Activated T-cell treated with anti-CD3 and anti-CD28 coated beads, Interleukin-2, amount 50 U/mL, for 72 hours (primary cell): ENCODE measurements around the gene GAREM1. TPM values are rescaled to one million over a fixed set of nuclear protein-coding genes. Genes with fewer than 3 reads are reported as not detected.

Experiments used
- ATAC-seq, 2 donors: fragments of 150-1000 bp; cut with Tn5 transposase; replicated peaks in 1 of 2; 2 replicates each; pipeline ENCODE4 v1.10.0; 2021; ENCODE audit warnings: moderate library complexity in 2 of 2, mild to moderate bottlenecking in 1 of 2
- DNase-seq, 2 donors: peaks; one replicate each; pipeline ENCODE4 v3.0.0; 2021 to 2022; ENCODE audit warnings: mixed read lengths in 1 of 2
- H3K27ac Mint-ChIP-seq: one replicate; pipeline ENCODE4 v1.8.0; 2022; ENCODE audit warnings: mild to moderate bottlenecking, moderate library complexity, mixed read lengths
- H3K27me3 Mint-ChIP-seq: one replicate; pipeline ENCODE4 v1.8.0; 2022; ENCODE audit warnings: low read depth, mixed read lengths
- H3K36me3 Mint-ChIP-seq, 2 donors: one replicate each; pipeline ENCODE4 v1.8.0; 2022; ENCODE audit warnings: mixed read lengths in 2 of 2, mild to moderate bottlenecking in 1 of 2; ENCODE audit not compliant: insufficient read depth in 2 of 2
- H3K4me1 Mint-ChIP-seq: one replicate; pipeline ENCODE4 v1.8.0; 2022; ENCODE audit warnings: low read depth, mixed read lengths
- H3K4me3 Mint-ChIP-seq, 2 donors: one replicate each; pipeline ENCODE4 v1.8.0; 2022; ENCODE audit warnings: mild to moderate bottlenecking in 2 of 2, mixed read lengths in 2 of 2, moderate library complexity in 2 of 2
- H3K9me3 Mint-ChIP-seq, 2 donors: one replicate each; pipeline ENCODE4 v1.8.0; 2022; ENCODE audit warnings: mixed read lengths in 2 of 2
- total RNA-seq, 2 donors: library from RNA; stranded (reverse); gene quantifications; one replicate each; pipeline ENCODE4 v1.2.3, GENCODE V29; 2022

Gene GAREM1
- total RNA-seq, 2 donors from 2014 or later = 0.19 to 0.39 TPM

GRCh38 chr18:32473325-32473724, 2.6 kb upstream of the GAREM1 start:
- DNase-seq (no peak), ATAC-seq (no peak)
- Mint-ChIP-seq H3K4me3 (no peak overlapping the region), H3K27ac (no peak overlapping the region), H3K4me1 (peaks cover 16% of the 10 kb centered on the region), H3K36me3 (no peaks in the 10 kb centered on the region), H3K27me3 (peaks cover 49% of the 10 kb centered on the region), H3K9me3 (no peaks in the 10 kb centered on the region)

DNA sequence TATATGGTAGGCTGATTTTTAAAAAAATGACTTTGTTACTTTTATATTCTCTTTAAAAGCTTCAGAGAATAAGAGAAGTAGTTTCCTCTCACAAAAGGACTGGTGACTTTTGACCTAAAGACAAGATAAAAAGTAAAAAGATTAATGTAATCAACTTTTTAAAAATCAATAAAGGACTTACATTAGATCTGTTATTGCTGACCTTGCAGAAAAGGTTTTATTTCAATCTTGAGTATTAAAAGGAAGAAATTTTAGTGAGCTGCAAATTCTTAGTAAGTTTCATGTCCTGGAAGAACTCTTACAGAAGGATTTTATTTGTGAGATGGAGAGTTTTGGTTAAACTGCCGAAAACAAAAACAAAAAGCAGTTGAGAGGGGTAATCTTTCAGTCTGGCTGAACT, 2.2 kb upstream of the GAREM1 start:
- Mint-ChIP-seq H3K36me3 (no peaks in the 10 kb centered on the region), H3K27me3 (peaks cover 54% of the 10 kb centered on the region), H3K27ac (no peak overlapping the region), H3K4me1 (peaks cover 18% of the 10 kb centered on the region), H3K9me3 (no peaks in the 10 kb centered on the region), H3K4me3 (no peak overlapping the region)
- ATAC-seq (no peak), DNase-seq (no peak)

DNA sequence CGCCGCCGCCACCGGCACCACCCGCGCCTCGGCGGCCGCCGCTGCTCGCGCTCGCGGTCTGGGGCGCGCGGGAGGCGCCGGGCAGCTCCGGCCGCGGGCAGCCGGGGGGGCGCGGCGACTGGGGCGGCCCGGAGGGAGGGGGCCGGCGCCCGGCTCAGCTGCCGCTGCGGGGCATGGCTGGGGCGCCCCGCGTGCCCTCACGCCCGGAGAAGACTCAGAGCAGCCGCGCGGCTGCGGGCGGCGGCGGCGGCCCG, 295 bp downstream of the GAREM1 start:
- Mint-ChIP-seq H3K9me3 (no peaks in the 10 kb centered on the region), H3K4me1 (peaks cover 18% of the 10 kb centered on the region), H3K27ac (no peak overlapping the region), H3K27me3 (peaks cover 64% of the 10 kb centered on the region), H3K36me3 (no peaks in the 10 kb centered on the region), H3K4me3 (peak overlapping the region; percentile 79 to 80)
- no peak for DNase-seq
- no peak for ATAC-seq

DNA sequence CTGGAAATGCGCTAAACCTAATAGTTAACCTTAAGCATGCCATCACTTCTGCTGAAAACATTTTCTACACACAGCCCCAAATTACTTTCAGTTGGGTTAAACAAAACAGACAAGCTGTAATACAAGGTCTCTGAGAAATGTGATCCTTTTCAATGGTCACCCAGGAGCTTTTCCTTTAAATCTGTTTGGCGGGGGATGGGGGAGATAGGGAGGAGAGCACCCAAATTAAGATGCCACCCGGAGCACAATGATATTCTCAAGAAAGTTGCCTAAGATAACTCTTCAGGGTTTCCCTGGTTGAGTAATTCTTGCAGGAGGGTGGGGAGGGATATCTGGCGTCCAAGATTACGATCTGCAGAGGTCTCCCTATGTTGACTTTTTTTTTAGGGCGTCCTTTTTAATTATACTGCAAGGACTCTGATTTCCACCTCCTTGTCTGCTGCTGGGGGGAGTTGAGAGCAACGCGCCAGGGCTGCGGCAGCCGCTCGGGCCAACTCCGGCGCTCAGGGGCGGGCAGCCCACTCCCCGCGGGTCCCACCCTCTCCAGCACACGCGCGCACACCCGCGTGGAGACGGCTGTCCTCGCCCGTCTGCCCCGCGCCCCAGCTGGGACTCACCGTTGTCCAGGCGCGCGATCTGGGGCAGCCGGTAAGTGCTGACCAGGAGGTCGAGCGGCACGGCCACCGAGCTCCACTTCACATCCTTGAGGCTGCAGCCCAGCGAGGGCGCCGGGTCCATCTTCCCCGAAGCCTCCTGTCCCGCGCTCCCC, 807 bp downstream of the GAREM1 start:
- Mint-ChIP-seq H3K27me3 (peaks cover 69% of the 10 kb centered on the region), H3K4me1 (peaks cover 18% of the 10 kb centered on the region), H3K36me3 (no peaks in the 10 kb centered on the region), H3K4me3 (peak overlapping the region; percentile 58 to 79), H3K27ac (no peak overlapping the region), H3K9me3 (no peaks in the 10 kb centered on the region)
- DNase-seq (peak; percentile 12 to 14), ATAC-seq (peak in 1 of 2 donors; percentile 1)

GRCh38 chr18:32469190-32469651, 1.5 kb downstream of the GAREM1 start:
- H3K9me3 Mint-ChIP-seq = no peaks in the 10 kb centered on the region
- ATAC-seq = peak in 1 of 2 donors; percentile 31
- H3K4me3 Mint-ChIP-seq = peak overlapping the region; percentile 58 to 79
- H3K4me1 Mint-ChIP-seq = peaks cover 18% of the 10 kb centered on the region
- peak; percentile 7 to 14 for DNase-seq
- no peak overlapping the region for H3K27ac Mint-ChIP-seq
- H3K36me3 Mint-ChIP-seq = no peaks in the 10 kb centered on the region
- peaks cover 76% of the 10 kb centered on the region for H3K27me3 Mint-ChIP-seq

DNA sequence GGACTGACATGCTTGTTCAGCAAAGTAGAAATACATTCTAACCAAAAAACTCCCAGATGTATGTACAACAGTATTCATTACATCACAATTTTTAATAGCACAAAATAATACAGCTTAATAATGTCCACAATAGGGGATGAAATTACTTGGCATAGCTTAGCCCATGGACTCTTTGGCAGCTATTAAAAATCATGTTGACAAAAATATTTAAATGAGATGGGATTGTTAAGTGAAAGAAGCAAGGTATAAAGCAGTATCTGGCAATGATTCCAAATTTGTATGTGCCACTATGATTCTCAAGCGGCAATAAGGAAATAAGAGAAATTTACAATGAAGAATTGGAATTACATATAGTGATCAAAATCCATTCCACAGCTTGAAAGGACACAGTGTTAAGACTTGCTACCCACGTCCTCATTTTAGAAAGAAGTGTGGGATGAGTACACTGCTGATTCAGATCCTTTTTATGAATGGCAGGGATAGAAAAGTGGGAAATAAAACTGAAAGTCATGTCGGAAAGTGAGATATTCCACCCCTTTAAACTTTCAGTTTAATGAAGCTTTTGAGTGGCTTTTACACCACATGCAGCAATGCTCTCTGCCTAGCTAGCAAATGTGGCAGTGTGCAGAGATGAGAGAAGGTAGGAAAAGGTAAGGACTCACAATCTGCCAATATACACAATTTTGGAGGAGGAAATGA, 2.4 kb downstream of the GAREM1 start:
- peaks cover 18% of the 10 kb centered on the region for H3K4me1 Mint-ChIP-seq
- ATAC-seq (no peak), DNase-seq (no peak)
- no peak overlapping the region for H3K27ac Mint-ChIP-seq
- H3K36me3 Mint-ChIP-seq = no peaks in the 10 kb centered on the region
- peak overlapping the region in 1 of 2 donors; percentile 43 for H3K4me3 Mint-ChIP-seq
- no peaks in the 10 kb centered on the region for H3K9me3 Mint-ChIP-seq
- H3K27me3 Mint-ChIP-seq = peaks cover 70% of the 10 kb centered on the region

DNA sequence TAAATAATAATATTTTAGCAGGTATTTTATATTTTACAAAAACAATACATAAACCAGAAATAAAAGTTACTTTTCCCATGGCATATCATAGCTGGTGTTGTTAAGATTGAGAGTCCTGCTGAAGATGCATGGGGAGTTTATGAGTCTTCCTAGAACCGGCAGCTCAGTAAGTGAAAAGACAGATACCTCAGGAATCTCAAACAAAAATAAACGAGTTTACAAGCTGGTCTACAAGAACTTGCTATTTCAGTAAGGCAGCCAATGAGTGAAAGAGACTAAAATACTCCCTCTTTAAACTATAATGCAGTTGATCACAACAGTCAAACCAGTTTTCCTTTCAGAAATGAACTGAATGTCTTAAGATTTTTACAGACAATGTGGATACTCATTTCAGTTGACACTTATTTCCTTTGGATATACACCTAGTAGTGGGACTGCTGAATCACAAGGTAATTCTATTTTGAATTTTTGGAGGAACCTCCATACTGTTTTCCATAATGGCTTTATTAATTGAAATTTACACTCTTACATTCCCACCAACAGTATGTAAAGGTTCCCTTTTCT, 8.9 kb downstream of the GAREM1 start:
- Mint-ChIP-seq H3K4me3 (no peak overlapping the region), H3K27ac (no peak overlapping the region), H3K36me3 (no peaks in the 10 kb centered on the region), H3K27me3 (peaks cover 48% of the 10 kb centered on the region), H3K9me3 (no peaks in the 10 kb centered on the region), H3K4me1 (no peaks in the 10 kb centered on the region)
- DNase-seq (no peak), ATAC-seq (no peak)

DNA sequence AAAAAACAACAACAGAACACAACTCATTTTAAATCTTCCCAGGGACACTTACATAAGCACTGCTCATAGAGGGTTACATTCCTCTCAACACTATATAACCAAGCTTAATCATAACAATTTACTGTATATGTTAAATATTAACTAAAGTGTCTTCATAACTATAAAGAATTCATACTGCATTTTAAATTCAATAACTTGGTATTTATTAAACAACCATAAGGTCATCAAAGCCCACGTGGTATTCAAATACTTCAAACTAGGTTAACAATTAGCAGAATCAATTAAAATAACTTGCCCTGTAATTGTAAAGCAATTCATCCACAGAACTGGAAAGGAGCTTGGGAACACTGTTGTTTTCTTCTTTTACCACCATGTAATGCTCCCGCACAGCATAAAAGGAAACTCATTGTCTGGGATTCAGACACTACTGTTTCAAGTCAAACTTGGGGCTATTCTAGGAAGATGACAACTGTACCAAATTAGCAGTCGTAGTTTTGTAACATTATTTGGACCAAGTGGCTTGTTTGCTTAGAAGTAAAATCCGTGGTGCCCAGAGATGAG, 10.4 kb downstream of the GAREM1 start:
- Mint-ChIP-seq H3K27me3 (peaks cover 54% of the 10 kb centered on the region), H3K27ac (no peak overlapping the region), H3K4me1 (no peaks in the 10 kb centered on the region), H3K9me3 (no peaks in the 10 kb centered on the region), H3K36me3 (no peaks in the 10 kb centered on the region), H3K4me3 (no peak overlapping the region)
- ATAC-seq (no peak), DNase-seq (no peak)

GRCh38 chr18:32459361-32460101, 11.2 kb downstream of the GAREM1 start:
- Mint-ChIP-seq H3K27ac (no peak overlapping the region), H3K9me3 (no peaks in the 10 kb centered on the region), H3K36me3 (no peaks in the 10 kb centered on the region), H3K4me1 (no peaks in the 10 kb centered on the region), H3K4me3 (no peak overlapping the region), H3K27me3 (peaks cover 54% of the 10 kb centered on the region)
- ATAC-seq (no peak), DNase-seq (no peak)

GRCh38 chr18:32455361-32455760, 15.3 kb downstream of the GAREM1 start:
- Mint-ChIP-seq H3K9me3 (no peaks in the 10 kb centered on the region), H3K4me3 (no peak overlapping the region), H3K27ac (no peak overlapping the region), H3K36me3 (no peaks in the 10 kb centered on the region), H3K4me1 (no peaks in the 10 kb centered on the region), H3K27me3 (peaks cover 41% of the 10 kb centered on the region)
- ATAC-seq (no peak), DNase-seq (no peak)

GRCh38 chr18:32454593-32454992, 16.1 kb downstream of the GAREM1 start:
- no peaks in the 10 kb centered on the region for H3K4me1 Mint-ChIP-seq
- H3K27ac Mint-ChIP-seq = no peak overlapping the region
- H3K9me3 Mint-ChIP-seq = no peaks in the 10 kb centered on the region
- no peak overlapping the region for H3K4me3 Mint-ChIP-seq
- H3K36me3 Mint-ChIP-seq = no peaks in the 10 kb centered on the region
- peaks cover 40% of the 10 kb centered on the region for H3K27me3 Mint-ChIP-seq
- ATAC-seq = no peak
- no peak for DNase-seq

GRCh38 chr18:32450874-32451273, 19.8 kb downstream of the GAREM1 start:
- Mint-ChIP-seq H3K27ac (no peak overlapping the region), H3K4me1 (no peaks in the 10 kb centered on the region), H3K36me3 (no peaks in the 10 kb centered on the region), H3K9me3 (no peaks in the 10 kb centered on the region), H3K27me3 (peaks cover 21% of the 10 kb centered on the region), H3K4me3 (no peak overlapping the region)
- ATAC-seq (no peak), DNase-seq (no peak)
